ENCODE data around the gene PDCD1. TPM values are rescaled to one million over a fixed set of nuclear protein-coding genes. Genes with fewer than 3 reads are reported as not detected.

Gene PDCD1
- total RNA-seq, 5 donors from 2014 or later (not counting 1 experiment from before 2014, with no cell fraction given), result 1.3 to 6.8 (median 5.2) TPM

DNA sequence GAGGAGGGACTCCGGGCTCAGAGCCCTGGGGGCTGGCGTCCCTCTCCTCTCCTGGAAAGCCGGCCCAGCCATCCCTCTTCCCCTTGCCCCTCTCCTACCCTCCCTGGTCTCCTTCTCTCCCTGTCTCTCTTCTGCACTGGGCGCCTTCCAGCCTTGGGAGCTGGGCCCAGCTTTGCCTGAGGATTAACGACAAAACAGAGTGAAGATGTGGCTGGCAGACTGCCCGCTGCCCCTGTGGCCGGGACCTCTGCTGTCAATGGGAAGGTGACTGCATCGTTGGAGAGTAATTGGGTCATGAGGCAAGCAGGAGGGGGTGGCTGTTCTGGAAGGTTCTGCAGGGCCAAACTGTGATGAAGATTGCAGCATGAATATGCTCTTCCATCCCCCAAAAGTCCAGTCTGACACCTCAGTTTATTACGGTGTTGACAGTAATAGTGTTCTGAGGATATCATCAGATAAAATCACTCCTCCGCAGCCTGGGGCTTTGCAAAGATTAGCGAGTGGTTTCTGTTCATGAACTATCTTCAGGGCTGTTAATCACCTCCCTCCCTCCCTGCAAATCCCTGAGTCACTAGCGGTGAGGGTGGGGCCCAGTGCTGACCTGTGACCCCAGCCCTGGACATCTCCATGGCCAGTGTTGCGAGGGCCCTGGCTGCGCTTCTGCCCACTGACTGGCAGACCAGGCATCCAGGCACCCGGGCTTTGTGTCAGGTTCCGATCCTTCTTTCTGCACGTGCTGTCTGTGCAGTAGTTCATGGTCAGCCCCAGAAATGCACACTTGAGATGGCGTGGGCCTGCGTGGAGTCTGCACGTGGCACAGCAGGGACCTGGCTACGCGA is 33.8 kb upstream of the PDCD1 start:
- no peak for ATAC-seq (replicated peaks in 1 of 4)

DNA sequence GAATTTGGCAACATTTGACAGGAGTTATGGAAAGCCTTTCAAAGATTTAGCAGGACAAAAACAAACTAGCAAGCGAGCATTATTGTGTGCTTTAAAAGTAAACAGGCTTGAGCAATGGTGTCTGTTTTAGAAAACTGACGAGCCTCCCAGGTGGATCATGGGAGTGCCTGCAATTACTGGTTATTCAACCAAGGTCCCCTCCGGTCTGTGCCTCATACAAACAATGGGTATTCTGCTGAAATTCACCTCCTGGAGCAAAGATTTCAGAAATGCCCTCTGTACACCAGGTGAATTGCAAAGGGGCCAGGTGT is 33.2 kb upstream of the PDCD1 start:
- H3K36me3 ChIP-seq (ENCODE audit: control insufficient read depth in 2 of 2, extremely low read depth in 1 of 2, insufficient read depth in 1 of 2, low read length in 1 of 2), result peaks cover 5 to 16% of the 10 kb centered on the region in 2 donors
- Mint-ChIP-seq H3K4me1 (peaks cover 22 to 30% (median 26%) of the 10 kb centered on the region in 3 donors), H3K27ac (no peak overlapping the region), H3K27me3 (no peaks in the 10 kb centered on the region), H3K36me3 (peaks cover 14% of the 10 kb centered on the region), H3K9me3 (peaks cover 0 to 4% (median 0%) of the 10 kb centered on the region in 3 donors), H3K4me3 (no peak overlapping the region)
- no peak overlapping the region for H3K27ac ChIP-seq (ENCODE audit: low read length)
- POLR2A ChIA-PET, result no interaction called here
- peaks cover 0 to 13% of the 10 kb centered on the region in 2 experiments for H3K4me1 ChIP-seq (ENCODE audit: control insufficient read depth in 1 of 2, extremely low read depth in 1 of 2, insufficient read depth in 2 of 2, low read length in 2 of 2)
- 89% methylated on average over 3 of the region's 3 CpGs for WGBS (ENCODE audit: insufficient coverage)
- H3K27me3 ChIP-seq (replicated peaks in 1 of 2; ENCODE audit: control insufficient read depth in 2 of 2, extremely low read depth in 1 of 2, insufficient read depth in 2 of 2, low read length in 1 of 2), result no peaks in the 10 kb centered on the region
- no peaks in the 10 kb centered on the region for H3K9me3 ChIP-seq
- DNase-seq (no peak), ATAC-seq (replicated peaks in 1 of 4) (no peak)
- no peak overlapping the region for H3K4me3 ChIP-seq (ENCODE audit: control insufficient read depth in 1 of 2, extremely low read depth in 1 of 2, low read length in 1 of 2)
- CTCF ChIA-PET, result no interaction called here

More for the DNA sequence above, 33.8 kb upstream of the PDCD1 start:
- Histone ChIP-seq H3K9me3 (no peaks in the 10 kb centered on the region), H3K4me1 (ENCODE audit: control insufficient read depth in 1 of 2, extremely low read depth in 1 of 2, insufficient read depth in 2 of 2, low read length in 2 of 2) (peaks cover 0 to 11% of the 10 kb centered on the region in 2 experiments), H3K36me3 (ENCODE audit: control insufficient read depth in 2 of 2, extremely low read depth in 1 of 2, insufficient read depth in 1 of 2, low read length in 1 of 2) (peaks cover 2 to 11% of the 10 kb centered on the region in 2 donors), H3K4me3 (ENCODE audit: control insufficient read depth in 1 of 2, extremely low read depth in 1 of 2, low read length in 1 of 2) (no peak overlapping the region), H3K27ac (ENCODE audit: low read length) (no peak overlapping the region), H3K27me3 (replicated peaks in 1 of 2; ENCODE audit: control insufficient read depth in 2 of 2, extremely low read depth in 1 of 2, insufficient read depth in 2 of 2, low read length in 1 of 2) (no peaks in the 10 kb centered on the region)
- no peak overlapping the region for H3K4me3 Mint-ChIP-seq
- no peak overlapping the region for H3K27ac Mint-ChIP-seq
- peak in 1 of 35 experiments; percentile 0 for DNase-seq
- H3K27me3 Mint-ChIP-seq, result no peaks in the 10 kb centered on the region
- H3K36me3 Mint-ChIP-seq, result peaks cover 11% of the 10 kb centered on the region
- H3K9me3 Mint-ChIP-seq, result peaks cover 0 to 4% (median 0%) of the 10 kb centered on the region in 3 donors
- POLR2A ChIA-PET, result no interaction called here
- CTCF ChIA-PET, result no interaction called here
- 93% methylated on average over 15 of the region's 22 CpGs for WGBS (ENCODE audit: insufficient coverage)
- H3K4me1 Mint-ChIP-seq, result peaks cover 20 to 28% (median 22%) of the 10 kb centered on the region in 3 donors

DNA sequence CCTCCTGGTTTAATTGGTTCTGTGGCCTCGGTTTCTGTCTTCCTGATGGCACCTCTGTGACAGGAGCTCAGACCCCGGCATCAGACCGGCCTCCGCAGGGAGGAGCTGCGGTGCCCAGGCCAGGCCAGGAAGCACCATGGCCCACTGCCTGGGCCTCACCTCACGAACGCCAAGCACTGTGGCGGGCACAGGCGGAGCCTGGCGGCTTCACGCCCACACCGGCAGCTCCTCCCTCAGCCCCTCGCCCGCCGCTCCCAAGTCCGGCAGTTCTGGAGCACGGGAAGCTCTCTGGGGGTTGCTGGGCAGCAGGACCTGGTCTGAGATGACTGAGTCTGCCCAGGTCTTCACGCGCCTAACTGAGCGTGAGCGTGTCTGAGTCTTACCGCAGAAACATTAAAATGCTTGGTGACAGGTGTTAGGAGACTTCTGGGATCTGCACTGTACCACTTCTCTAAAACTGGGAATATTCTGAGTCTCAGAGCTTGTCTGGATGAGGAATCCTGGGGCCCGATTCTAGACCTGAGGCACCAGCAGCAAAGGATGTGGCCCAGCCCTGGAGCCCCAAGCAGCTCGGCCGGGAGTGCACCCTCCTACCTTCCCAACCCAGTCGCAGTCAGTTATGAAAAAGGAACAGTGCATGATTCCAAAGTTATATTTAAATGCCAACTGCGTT is 32.8 kb upstream of the PDCD1 start:
- POLR2A ChIA-PET, result no interaction called here
- H3K27ac Mint-ChIP-seq, result no peak overlapping the region

DNA sequence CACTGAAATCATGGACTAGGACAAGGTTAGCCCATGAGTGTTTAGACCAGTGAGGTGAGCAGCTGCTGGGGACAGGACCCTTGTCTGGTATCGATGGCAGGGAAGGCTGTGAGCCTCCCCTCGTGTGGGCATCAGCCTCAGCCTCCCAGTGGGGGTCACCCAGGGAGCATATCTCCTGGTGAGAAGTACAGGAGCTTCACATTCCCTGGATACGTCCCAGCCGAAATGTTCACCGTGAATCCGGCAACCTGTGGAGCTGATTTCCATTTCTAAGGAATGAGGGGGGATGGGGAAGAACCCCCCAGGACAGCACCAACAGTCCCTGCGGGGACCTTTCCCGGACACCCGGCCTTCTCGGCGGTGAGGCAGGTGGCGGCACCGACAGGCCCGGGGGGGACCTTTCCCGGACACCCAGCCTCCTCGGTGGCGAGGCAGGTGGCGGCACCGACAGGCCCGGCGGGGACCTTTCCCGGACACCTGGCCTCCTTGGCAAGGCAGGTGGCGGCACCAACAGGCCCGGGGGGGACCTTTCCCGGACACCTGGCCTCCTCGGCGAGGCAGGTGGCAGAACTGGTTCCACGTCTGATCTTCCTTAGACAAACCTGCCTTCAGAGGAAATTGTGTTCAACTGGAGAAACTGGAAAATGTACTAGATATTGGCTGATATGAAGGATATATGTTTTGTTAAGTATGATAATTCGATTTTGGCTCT is 32.0 kb upstream of the PDCD1 start:
- Histone ChIP-seq H3K27ac (ENCODE audit: low read length) (no peak overlapping the region), H3K36me3 (ENCODE audit: control insufficient read depth in 2 of 2, extremely low read depth in 1 of 2, insufficient read depth in 1 of 2, low read length in 1 of 2) (peaks cover 8 to 21% of the 10 kb centered on the region in 2 donors), H3K9me3 (no peaks in the 10 kb centered on the region), H3K4me3 (ENCODE audit: control insufficient read depth in 1 of 2, extremely low read depth in 1 of 2, low read length in 1 of 2) (no peak overlapping the region), H3K27me3 (replicated peaks in 1 of 2; ENCODE audit: control insufficient read depth in 2 of 2, extremely low read depth in 1 of 2, insufficient read depth in 2 of 2, low read length in 1 of 2) (no peaks in the 10 kb centered on the region), H3K4me1 (ENCODE audit: control insufficient read depth in 1 of 2, extremely low read depth in 1 of 2, insufficient read depth in 2 of 2, low read length in 2 of 2) (peaks cover 0 to 11% of the 10 kb centered on the region in 2 experiments)
- Mint-ChIP-seq H3K36me3 (peaks cover 24% of the 10 kb centered on the region), H3K27me3 (no peaks in the 10 kb centered on the region), H3K4me3 (no peak overlapping the region), H3K4me1 (peaks cover 32 to 38% (median 35%) of the 10 kb centered on the region in 3 donors), H3K9me3 (peaks cover 0 to 4% (median 0%) of the 10 kb centered on the region in 3 donors), H3K27ac (no peak overlapping the region)
- no peak for DNase-seq
- ChIA-PET POLR2A (no interaction called here), CTCF (no interaction called here)
- 94% methylated on average over 21 of the region's 29 CpGs for WGBS (ENCODE audit: insufficient coverage)
- no peak for ATAC-seq (replicated peaks in 1 of 4)

More for the DNA sequence above, 32.8 kb upstream of the PDCD1 start:
- 91% methylated on average over 23 of the region's 27 CpGs for WGBS (ENCODE audit: insufficient coverage)
- Mint-ChIP-seq H3K9me3 (peaks cover 0 to 4% (median 0%) of the 10 kb centered on the region in 3 donors), H3K4me3 (no peak overlapping the region), H3K27me3 (no peaks in the 10 kb centered on the region), H3K4me1 (peaks cover 25 to 33% (median 29%) of the 10 kb centered on the region in 3 donors), H3K36me3 (peaks cover 17% of the 10 kb centered on the region)
- Histone ChIP-seq H3K4me3 (ENCODE audit: control insufficient read depth in 1 of 2, extremely low read depth in 1 of 2, low read length in 1 of 2) (no peak overlapping the region), H3K9me3 (no peaks in the 10 kb centered on the region), H3K27me3 (replicated peaks in 1 of 2; ENCODE audit: control insufficient read depth in 2 of 2, extremely low read depth in 1 of 2, insufficient read depth in 2 of 2, low read length in 1 of 2) (no peaks in the 10 kb centered on the region), H3K4me1 (ENCODE audit: control insufficient read depth in 1 of 2, extremely low read depth in 1 of 2, insufficient read depth in 2 of 2, low read length in 2 of 2) (peaks cover 0 to 17% of the 10 kb centered on the region in 2 experiments), H3K36me3 (ENCODE audit: control insufficient read depth in 2 of 2, extremely low read depth in 1 of 2, insufficient read depth in 1 of 2, low read length in 1 of 2) (peaks cover 8 to 21% of the 10 kb centered on the region in 2 donors), H3K27ac (ENCODE audit: low read length) (no peak overlapping the region)
- no peak for DNase-seq
- no peak for ATAC-seq (replicated peaks in 1 of 4)
- CTCF ChIA-PET, result no interaction called here

DNA sequence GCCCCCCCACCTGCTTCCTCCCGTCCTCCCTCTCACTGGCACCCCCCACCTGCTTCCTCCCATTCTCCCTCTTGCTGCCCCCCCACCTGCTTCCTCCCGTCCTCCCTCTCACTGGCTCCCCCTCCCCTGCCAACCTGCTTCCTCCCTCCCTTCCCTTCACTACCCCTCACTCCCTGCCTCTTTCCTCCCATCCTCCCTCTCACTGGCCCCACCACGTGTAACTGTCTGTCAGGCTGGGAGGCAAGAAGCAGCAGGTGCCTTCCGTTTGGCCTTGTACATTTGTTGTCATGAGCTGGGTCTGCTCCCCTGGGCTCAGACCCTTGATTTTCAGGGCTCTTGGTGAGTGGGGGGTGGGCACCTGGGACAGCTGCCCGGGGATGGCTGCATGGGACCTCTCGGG is 29.9 kb upstream of the PDCD1 start:
- no peak for DNase-seq
- Mint-ChIP-seq H3K4me1 (peaks cover 36 to 45% (median 41%) of the 10 kb centered on the region in 3 donors), H3K36me3 (peaks cover 28% of the 10 kb centered on the region), H3K4me3 (peak overlapping the region in 1 of 3 donors; percentile 38), H3K27me3 (no peaks in the 10 kb centered on the region), H3K9me3 (peaks cover 0 to 4% (median 0%) of the 10 kb centered on the region in 3 donors), H3K27ac (peak overlapping the region; percentile 57)
- peak in 2 of 4 experiments; percentile 30 to 48 for ATAC-seq (replicated peaks in 1 of 4)
- 45% methylated on average over 2 of the region's 6 CpGs for WGBS (ENCODE audit: insufficient coverage)
- Histone ChIP-seq H3K27ac (ENCODE audit: low read length) (no peak overlapping the region), H3K36me3 (ENCODE audit: control insufficient read depth in 2 of 2, extremely low read depth in 1 of 2, insufficient read depth in 1 of 2, low read length in 1 of 2) (peaks cover 10 to 36% of the 10 kb centered on the region in 2 donors), H3K4me1 (ENCODE audit: control insufficient read depth in 1 of 2, extremely low read depth in 1 of 2, insufficient read depth in 2 of 2, low read length in 2 of 2) (peaks cover 0 to 10% of the 10 kb centered on the region in 2 experiments), H3K9me3 (no peaks in the 10 kb centered on the region), H3K4me3 (ENCODE audit: control insufficient read depth in 1 of 2, extremely low read depth in 1 of 2, low read length in 1 of 2) (no peak overlapping the region), H3K27me3 (replicated peaks in 1 of 2; ENCODE audit: control insufficient read depth in 2 of 2, extremely low read depth in 1 of 2, insufficient read depth in 2 of 2, low read length in 1 of 2) (no peaks in the 10 kb centered on the region)
- POLR2A ChIA-PET, result no interaction called here
- CTCF ChIA-PET, result no interaction called here
